Memory B cell (primary cell): Measurements from ENCODE around the gene PTGDR2.
A peak's percentile ranks its signal among the peaks of the same experiment; 100 is the strongest.

ENCODE experiments used
- ATAC-seq: fragments of 150-1000 bp; cut with Tn5 transposase; 2 replicates; pipeline ENCODE4 v1.10.0; 2021; ENCODE audit warnings: low read depth, mild to moderate bottlenecking, moderate library complexity
- DNase-seq, 2 donors: peaks; one replicate each; pipeline ENCODE4 v3.0.0; 2022; ENCODE audit warnings: low spot score in 2 of 2
- H3K27ac Mint-ChIP-seq: one replicate; pipeline ENCODE4 v1.8.0; 2022; ENCODE audit warnings: mild to moderate bottlenecking, moderate library complexity, mixed read lengths
- H3K27me3 Mint-ChIP-seq: one replicate; pipeline ENCODE4 v1.8.0; 2022; ENCODE audit warnings: mixed read lengths
- H3K36me3 Mint-ChIP-seq: one replicate; pipeline ENCODE4 v1.8.0; 2022; ENCODE audit warnings: mild to moderate bottlenecking, mixed read lengths
- H3K4me1 Mint-ChIP-seq: one replicate; pipeline ENCODE4 v1.8.0; 2022; ENCODE audit warnings: mixed read lengths
- H3K4me3 Mint-ChIP-seq: one replicate; pipeline ENCODE4 v1.8.0; 2022; ENCODE audit warnings: mild to moderate bottlenecking, moderate library complexity, mixed read lengths
- H3K9me3 Mint-ChIP-seq: one replicate; pipeline ENCODE4 v1.8.0; 2022; ENCODE audit warnings: mixed read lengths

Gene PTGDR2

DNA sequence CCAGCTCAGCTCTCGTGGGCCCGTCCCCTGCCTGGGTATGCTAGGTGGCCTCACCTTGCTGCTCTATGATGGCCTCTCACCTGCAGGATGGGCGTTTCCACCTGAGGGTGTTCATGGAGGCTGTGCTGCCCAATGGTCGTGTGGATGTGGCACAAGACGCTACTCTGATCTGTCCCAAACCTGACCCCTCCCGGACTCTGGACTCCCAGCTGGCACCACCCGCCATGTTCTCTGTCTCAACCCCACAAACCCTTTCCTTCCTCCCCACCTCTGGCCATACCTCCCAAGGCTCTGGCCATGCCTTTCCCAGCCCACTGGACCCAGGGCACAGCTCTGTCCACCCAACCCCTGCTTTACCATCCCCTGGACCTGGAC lies 13.7 kb upstream of the PTGDR2 start:
- Mint-ChIP-seq H3K27ac (no peak overlapping the region), H3K9me3 (no peaks in the 10 kb centered on the region), H3K36me3 (no peaks in the 10 kb centered on the region), H3K4me3 (no peak overlapping the region), H3K4me1 (peaks cover 2% of the 10 kb centered on the region), H3K27me3 (peaks cover 4% of the 10 kb centered on the region)
- ATAC-seq: no peak
- DNase-seq: no peak

- H3K4me3 Mint-ChIP-seq: no peak overlapping the region
- H3K27ac Mint-ChIP-seq: no peak overlapping the region
- no peaks in the 10 kb centered on the region for H3K36me3 Mint-ChIP-seq
- H3K4me1 Mint-ChIP-seq: no peaks in the 10 kb centered on the region
- ATAC-seq: no peak
- H3K9me3 Mint-ChIP-seq: no peaks in the 10 kb centered on the region
- peaks cover 4% of the 10 kb centered on the region for H3K27me3 Mint-ChIP-seq
- no peak for DNase-seq
These were observed 13.1 kb upstream of the PTGDR2 start for GRCh38 chr11:60868682-60869450.

- no peak overlapping the region for H3K27ac Mint-ChIP-seq
- no peaks in the 10 kb centered on the region for H3K36me3 Mint-ChIP-seq
- no peak for ATAC-seq
- no peaks in the 10 kb centered on the region for H3K4me1 Mint-ChIP-seq
- no peak for DNase-seq
- H3K4me3 Mint-ChIP-seq: no peak overlapping the region
- H3K27me3 Mint-ChIP-seq: peaks cover 4% of the 10 kb centered on the region
- H3K9me3 Mint-ChIP-seq: no peaks in the 10 kb centered on the region
These were observed 12.3 kb upstream of the PTGDR2 start for GRCh38 chr11:60867871-60868681.

DNA sequence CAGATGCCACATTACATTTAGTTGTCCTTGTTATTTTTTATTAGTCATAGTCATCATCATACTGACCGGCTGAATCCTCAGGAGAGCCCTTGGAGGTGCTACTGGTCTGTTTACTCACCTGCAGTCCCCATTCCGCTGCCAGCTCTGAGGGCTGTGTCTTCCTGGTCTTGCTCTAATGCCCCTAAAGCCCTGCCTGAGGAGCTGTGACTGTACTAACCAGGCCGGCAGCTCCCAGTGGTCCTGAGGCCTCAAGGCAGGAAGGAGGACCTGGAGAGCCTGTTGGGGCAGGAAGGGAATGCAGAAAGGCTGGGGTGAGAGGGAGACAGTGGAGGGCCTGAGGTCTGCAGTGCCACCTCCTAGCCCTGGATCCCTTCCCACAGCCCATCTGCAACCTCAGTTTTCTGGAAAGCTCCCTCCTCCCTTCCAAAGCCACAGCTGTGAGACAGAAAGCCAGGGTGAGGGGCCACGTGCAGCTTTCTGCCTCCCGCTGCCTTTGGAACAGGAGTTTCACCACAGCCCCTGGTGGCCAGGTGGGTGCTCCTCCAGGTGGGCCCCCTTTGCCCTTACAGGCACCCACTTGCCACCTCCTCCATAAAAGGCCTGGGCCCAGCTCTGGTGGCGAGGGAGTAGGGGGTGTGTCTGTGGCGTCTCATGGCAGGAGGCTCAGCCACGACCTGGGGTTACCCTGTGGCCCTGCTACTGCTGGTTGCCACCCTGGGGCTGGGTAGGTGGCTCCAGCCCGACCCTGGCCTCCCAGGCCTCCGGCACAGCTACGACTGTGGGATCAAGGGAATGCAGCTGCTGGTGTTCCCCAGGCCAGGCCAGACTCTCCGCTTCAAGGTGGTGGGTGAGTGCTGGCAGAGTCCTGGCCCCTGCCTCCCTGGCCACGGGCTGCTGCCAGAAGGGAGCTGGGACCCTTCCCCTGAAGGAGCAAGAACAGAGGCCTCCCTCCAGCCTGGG lies 11.4 kb upstream of the PTGDR2 start, which contains the start of gene ZP1:
Gene ZP1, plus strand, starts transcription at position 632 of the 960 bp plus-strand sequence. Its CDS starts 20 bp downstream, at position 652.
- Mint-ChIP-seq H3K27ac (no peak within 1 kb of the TSS), H3K4me1 (no peaks in the 10 kb centered on the region), H3K4me3 (no peak within 1 kb of the TSS), H3K27me3 (peaks cover 4% of the 10 kb centered on the region), H3K9me3 (no peaks in the 10 kb centered on the region), H3K36me3 (no peaks in the 10 kb centered on the region)
- DNase-seq: no peak
- no peak for ATAC-seq

DNA sequence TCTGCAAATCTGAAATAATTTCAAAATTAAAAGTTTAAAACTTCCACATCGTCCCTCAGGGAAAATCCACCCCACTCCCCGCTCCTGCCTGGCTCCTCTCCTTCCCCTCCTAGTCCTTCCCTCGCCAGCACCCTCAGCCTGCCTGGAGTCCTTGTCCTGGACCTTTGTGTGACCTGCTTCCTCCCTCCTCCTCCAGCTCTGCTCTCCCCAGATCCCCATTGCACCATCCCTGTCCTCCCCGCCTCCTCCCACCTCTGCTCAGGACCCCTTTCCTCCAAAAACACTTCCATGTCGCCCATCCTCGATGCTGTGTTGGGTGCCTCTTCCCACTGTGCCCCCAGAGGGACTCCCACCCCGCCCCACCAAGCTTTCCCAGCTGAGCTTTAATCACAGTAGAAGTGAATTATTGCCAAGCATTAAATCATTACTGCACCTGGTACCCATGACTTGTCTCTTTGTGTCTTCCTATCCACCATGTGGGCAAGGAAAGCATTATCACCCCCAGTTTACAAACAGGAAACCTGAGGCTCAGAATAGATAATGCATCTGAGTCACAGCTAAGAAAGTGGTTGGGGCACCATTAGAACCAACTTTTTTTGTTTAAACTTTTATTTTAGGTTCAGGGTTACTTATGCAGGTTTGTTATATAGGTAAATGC lies 9.2 kb upstream of the PTGDR2 start:
- Mint-ChIP-seq H3K27me3 (peaks cover 4% of the 10 kb centered on the region), H3K27ac (no peak overlapping the region), H3K36me3 (no peaks in the 10 kb centered on the region), H3K9me3 (no peaks in the 10 kb centered on the region), H3K4me3 (no peak overlapping the region), H3K4me1 (no peaks in the 10 kb centered on the region)
- no peak for ATAC-seq
- no peak for DNase-seq

GRCh38 chr11:60863550-60864521 lies 8.1 kb upstream of the PTGDR2 start:
- no peaks in the 10 kb centered on the region for H3K9me3 Mint-ChIP-seq
- ATAC-seq (no peak), DNase-seq (no peak)
- H3K4me1 Mint-ChIP-seq: peaks cover 3% of the 10 kb centered on the region
- H3K4me3 Mint-ChIP-seq: no peak overlapping the region
- H3K27me3 Mint-ChIP-seq: no peaks in the 10 kb centered on the region
- H3K27ac Mint-ChIP-seq: no peak overlapping the region
- no peaks in the 10 kb centered on the region for H3K36me3 Mint-ChIP-seq

- no peak for DNase-seq
- Mint-ChIP-seq H3K4me3 (no peak overlapping the region), H3K36me3 (no peaks in the 10 kb centered on the region), H3K27ac (no peak overlapping the region), H3K27me3 (no peaks in the 10 kb centered on the region), H3K9me3 (no peaks in the 10 kb centered on the region), H3K4me1 (peaks cover 3% of the 10 kb centered on the region)
- no peak for ATAC-seq
These were observed 6.4 kb upstream of the PTGDR2 start for GRCh38 chr11:60862171-60862570.

- DNase-seq (no peak), ATAC-seq (no peak)
- Mint-ChIP-seq H3K27ac (no peak overlapping the region), H3K36me3 (no peaks in the 10 kb centered on the region), H3K27me3 (no peaks in the 10 kb centered on the region), H3K4me1 (peaks cover 3% of the 10 kb centered on the region), H3K9me3 (no peaks in the 10 kb centered on the region), H3K4me3 (no peak overlapping the region)
These were observed 5.2 kb upstream of the PTGDR2 start for GRCh38 chr11:60860943-60861342.

GRCh38 chr11:60859616-60860250 lies 4.0 kb upstream of the PTGDR2 start:
- H3K4me1 Mint-ChIP-seq: peaks cover 5% of the 10 kb centered on the region
- DNase-seq: no peak
- no peak for ATAC-seq
- no peaks in the 10 kb centered on the region for H3K9me3 Mint-ChIP-seq
- H3K27me3 Mint-ChIP-seq: no peaks in the 10 kb centered on the region
- H3K27ac Mint-ChIP-seq: peak overlapping the region; percentile 62
- no peaks in the 10 kb centered on the region for H3K36me3 Mint-ChIP-seq
- H3K4me3 Mint-ChIP-seq: no peak overlapping the region

DNA sequence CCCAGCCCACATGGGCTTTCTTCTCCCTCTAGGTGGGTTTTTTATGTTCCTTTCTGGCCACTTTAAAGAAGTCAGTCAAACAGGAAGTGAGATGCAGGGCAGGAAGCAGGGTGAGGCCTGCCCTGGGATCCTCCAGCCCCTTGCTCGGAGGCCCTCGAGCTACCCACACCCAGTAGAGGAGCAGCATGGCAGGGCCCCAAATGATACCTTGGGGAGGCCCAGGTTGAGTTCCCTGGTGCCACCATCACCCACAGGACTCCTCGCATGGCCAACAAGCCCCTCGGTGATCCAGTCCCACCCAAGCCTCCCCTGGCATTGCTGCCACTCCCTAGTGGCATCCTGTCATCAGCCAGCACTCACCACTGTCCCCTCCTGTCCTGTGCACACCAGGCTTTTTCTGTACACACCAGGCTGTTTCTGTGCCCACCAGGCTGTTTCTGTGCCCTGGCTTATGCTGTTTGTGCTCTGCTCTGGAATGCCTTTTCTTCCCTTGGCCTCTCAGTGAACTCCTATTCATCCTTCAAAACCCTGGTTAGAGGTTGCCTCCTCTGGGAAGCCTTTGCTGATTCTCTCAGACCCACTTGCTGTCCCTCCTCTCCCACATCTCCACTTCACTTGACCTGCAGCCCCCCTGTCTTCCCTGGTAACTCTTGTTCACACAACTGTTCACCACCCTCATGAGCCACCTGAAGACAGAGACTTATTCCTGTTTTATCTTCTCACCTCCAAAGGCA lies 3.1 kb upstream of the PTGDR2 start:
- Mint-ChIP-seq H3K9me3 (no peaks in the 10 kb centered on the region), H3K36me3 (no peaks in the 10 kb centered on the region), H3K4me1 (peaks cover 5% of the 10 kb centered on the region), H3K27ac (peak overlapping the region; percentile 62), H3K27me3 (no peaks in the 10 kb centered on the region), H3K4me3 (no peak overlapping the region)
- ATAC-seq: no peak
- no peak for DNase-seq

GRCh38 chr11:60858236-60858635 lies 2.5 kb upstream of the PTGDR2 start:
- Mint-ChIP-seq H3K36me3 (peaks cover under 1% of the 10 kb centered on the region), H3K4me1 (peaks cover 5% of the 10 kb centered on the region), H3K9me3 (no peaks in the 10 kb centered on the region), H3K27me3 (no peaks in the 10 kb centered on the region), H3K27ac (no peak overlapping the region), H3K4me3 (no peak overlapping the region)
- DNase-seq: no peak
- no peak for ATAC-seq
